Fibroblast of the aortic adventitia (primary cell): ENCODE measurements around the gene OLIG3. TPM values are rescaled to one million over a fixed set of nuclear protein-coding genes. Genes with fewer than 3 reads are reported as not detected.

Source experiments
- DNase-seq: peaks from one replicate; pipeline ENCODE4 v3.0.0-alpha.2; 2010; ENCODE audit warnings: low read depth
- H3K4me3 ChIP-seq: 2 replicates; pipeline ENCODE4 v1.5.1; 2011; ENCODE audit warnings: low read depth, mild to moderate bottlenecking, control low read depth, low read length, moderate library complexity
- CTCF ChIP-seq: IDR thresholded peaks from 2 replicates; pipeline ENCODE4 v1.5.1; 2011; ENCODE audit warnings: mild to moderate bottlenecking, low read length, control low read depth, inconsistent platforms; ENCODE audit not compliant: insufficient read depth
- total RNA-seq: library from RNA; depleted of rRNA; stranded (reverse); fragments of >200 nt; gene quantifications from 2 replicates; pipeline ENCODE4 v1.2.3, GENCODE V29; 2012; ENCODE audit warnings: low replicate concordance

OLIG3 gene
- total RNA-seq, 1 donor = not detected

- no peak overlapping the region for H3K4me3 ChIP-seq
- TF ChIP-seq CTCF = no peak
- DNase-seq = no peak
These were observed 20.2 kb upstream of the OLIG3 start for GRCh38 chr6:137514418-137514817.

- no peak overlapping the region for H3K4me3 ChIP-seq
- TF ChIP-seq CTCF = no peak
- no peak for DNase-seq
These were observed 18.8 kb upstream of the OLIG3 start for GRCh38 chr6:137512757-137513605.

- no peak for DNase-seq
- TF ChIP-seq CTCF = no peak
- H3K4me3 ChIP-seq = no peak overlapping the region
These were observed 16.7 kb upstream of the OLIG3 start for GRCh38 chr6:137510923-137511322.

GRCh38 chr6:137498481-137499190, 4.4 kb upstream of the OLIG3 start:
- no peak for DNase-seq
- H3K4me3 ChIP-seq = no peak overlapping the region
- no peak for TF ChIP-seq CTCF

GRCh38 chr6:137497721-137498463, 3.7 kb upstream of the OLIG3 start:
- TF ChIP-seq CTCF = no peak
- no peak for DNase-seq
- H3K4me3 ChIP-seq = no peak overlapping the region

- no peak for TF ChIP-seq CTCF
- no peak for DNase-seq
- H3K4me3 ChIP-seq = no peak overlapping the region
These were observed 2.9 kb upstream of the OLIG3 start for GRCh38 chr6:137496909-137497720.
